ENCODE measurements around the gene TSEN2. TPM values are rescaled to one million over a fixed set of nuclear protein-coding genes. Genes with fewer than 3 reads are reported as not detected.
A peak's percentile ranks its signal among the peaks of the same experiment; 100 is the strongest.

TSEN2 gene

GRCh38 chr3:12579905-12580304 lies 95.6 kb downstream of the TSEN2 start:
- no peak overlapping the region for H3K23ac ChIP-seq (ENCODE audit: low read length in 2 of 2)
- H3K18ac ChIP-seq (ENCODE audit: low read depth in 1 of 2, low read length in 2 of 2) = no peak overlapping the region
- peak; percentile 68 for DNase-seq
- H2AK5ac ChIP-seq (ENCODE audit: low read length, severe bottlenecking) = no peak overlapping the region
- H2BK15ac ChIP-seq (ENCODE audit: low read depth, poor library complexity, severe bottlenecking) = no peak overlapping the region
- no peak overlapping the region for H3K9ac ChIP-seq (ENCODE audit: low read length)
- H2BK5ac ChIP-seq (ENCODE audit: low read depth, low read length, poor library complexity, severe bottlenecking) = no peak overlapping the region
- H4K8ac ChIP-seq (ENCODE audit: low read length) = no peak overlapping the region
- no peak overlapping the region for H2BK120ac ChIP-seq (ENCODE audit: low read depth, low read length)
- H3K27ac ChIP-seq (ENCODE audit: low read length, poor library complexity, severe bottlenecking) = no peak overlapping the region
- no peak overlapping the region for H3K14ac ChIP-seq (ENCODE audit: low read length in 2 of 2)
- H3K4ac ChIP-seq (ENCODE audit: low read depth in 1 of 2, low read length in 2 of 2) = no peak overlapping the region
- 33% methylated on average over 3 of the region's 3 CpGs for WGBS
- no peak overlapping the region for H2AFZ ChIP-seq (ENCODE audit: low read depth, low read length)
- H3K27me3 ChIP-seq (ENCODE audit: control insufficient read depth in 1 of 2, insufficient read depth in 1 of 2, low read length in 2 of 2) = no peaks in the 10 kb centered on the region
- H4K91ac ChIP-seq (ENCODE audit: low read length) = no peak overlapping the region
- peaks cover 46% of the 10 kb centered on the region for H3K79me1 ChIP-seq (replicated peaks; ENCODE audit: low read length, poor library complexity, severe bottlenecking)
- H3K9me3 ChIP-seq (ENCODE audit: control insufficient read depth, low read length) = no peaks in the 10 kb centered on the region
- H2BK12ac ChIP-seq (ENCODE audit: low read length in 2 of 2) = no peak overlapping the region
- H3K4me1 ChIP-seq (ENCODE audit: control insufficient read depth, insufficient read depth, low read depth, low read length) = peaks cover 4% of the 10 kb centered on the region
- H3K36me3 ChIP-seq (ENCODE audit: control insufficient read depth in 1 of 2, insufficient read depth in 2 of 2, low read depth in 1 of 2, low read length in 2 of 2) = peaks cover 61 to 85% of the 10 kb centered on the region in 2 experiments
- no peak overlapping the region for H3K4me2 ChIP-seq (ENCODE audit: low read length, poor library complexity, severe bottlenecking)
- H3K4me3 ChIP-seq (ENCODE audit: insufficient read depth in 1 of 2, low read depth in 1 of 2, low read length in 2 of 2) = no peak overlapping the region

GRCh38 chr3:12582730-12583129 lies 98.5 kb downstream of the TSEN2 start:
- no peak for DNase-seq
- H2AK5ac ChIP-seq (ENCODE audit: low read length, severe bottlenecking) = no peak overlapping the region
- peaks cover 59 to 90% of the 10 kb centered on the region in 2 experiments for H3K36me3 ChIP-seq (ENCODE audit: control insufficient read depth in 1 of 2, insufficient read depth in 2 of 2, low read depth in 1 of 2, low read length in 2 of 2)
- H3K4me3 ChIP-seq (ENCODE audit: insufficient read depth in 1 of 2, low read depth in 1 of 2, low read length in 2 of 2) = no peak overlapping the region
- H3K14ac ChIP-seq (ENCODE audit: low read length in 2 of 2) = no peak overlapping the region
- H2BK5ac ChIP-seq (ENCODE audit: low read depth, low read length, poor library complexity, severe bottlenecking) = no peak overlapping the region
- peaks cover 2% of the 10 kb centered on the region for H3K4me1 ChIP-seq (ENCODE audit: control insufficient read depth, insufficient read depth, low read depth, low read length)
- H2BK120ac ChIP-seq (ENCODE audit: low read depth, low read length) = no peak overlapping the region
- H3K4me2 ChIP-seq (ENCODE audit: low read length, poor library complexity, severe bottlenecking) = no peak overlapping the region
- H3K23ac ChIP-seq (ENCODE audit: low read length in 2 of 2) = no peak overlapping the region
- H3K18ac ChIP-seq (ENCODE audit: low read depth in 1 of 2, low read length in 2 of 2) = no peak overlapping the region
- no peaks in the 10 kb centered on the region for H3K9me3 ChIP-seq (ENCODE audit: control insufficient read depth, low read length)
- 94% methylated on average over 4 of the region's 4 CpGs for WGBS
- H3K79me1 ChIP-seq (replicated peaks; ENCODE audit: low read length, poor library complexity, severe bottlenecking) = peaks cover 51% of the 10 kb centered on the region
- no peak overlapping the region for H4K8ac ChIP-seq (ENCODE audit: low read length)
- no peak overlapping the region for H2BK15ac ChIP-seq (ENCODE audit: low read depth, poor library complexity, severe bottlenecking)
- H3K9ac ChIP-seq (ENCODE audit: low read length) = no peak overlapping the region
- H3K4ac ChIP-seq (ENCODE audit: low read depth in 1 of 2, low read length in 2 of 2) = no peak overlapping the region
- no peak overlapping the region for H4K91ac ChIP-seq (ENCODE audit: low read length)
- H2AFZ ChIP-seq (ENCODE audit: low read depth, low read length) = no peak overlapping the region
- no peaks in the 10 kb centered on the region for H3K27me3 ChIP-seq (ENCODE audit: control insufficient read depth in 1 of 2, insufficient read depth in 1 of 2, low read length in 2 of 2)
- no peak overlapping the region for H3K27ac ChIP-seq (ENCODE audit: low read length, poor library complexity, severe bottlenecking)
- no peak overlapping the region for H2BK12ac ChIP-seq (ENCODE audit: low read length in 2 of 2)

Small RNA genes within 50 kb of the gene (small RNA-seq; reads per million reads assigned to genes)
- gene RF00017 (ENCODE audit: low read depth) (not detected), gene RNA5SP123 (ENCODE audit: low read depth) (not detected), gene RNU6-377P (ENCODE audit: low read depth) (not detected)

All from mesenchymal stem cell (in vitro differentiated cells and primary cell).